ENCODE data around the gene CAAP1.
A peak's percentile ranks its signal among the peaks of the same experiment; 100 is the strongest.

CAAP1 gene

DNA sequence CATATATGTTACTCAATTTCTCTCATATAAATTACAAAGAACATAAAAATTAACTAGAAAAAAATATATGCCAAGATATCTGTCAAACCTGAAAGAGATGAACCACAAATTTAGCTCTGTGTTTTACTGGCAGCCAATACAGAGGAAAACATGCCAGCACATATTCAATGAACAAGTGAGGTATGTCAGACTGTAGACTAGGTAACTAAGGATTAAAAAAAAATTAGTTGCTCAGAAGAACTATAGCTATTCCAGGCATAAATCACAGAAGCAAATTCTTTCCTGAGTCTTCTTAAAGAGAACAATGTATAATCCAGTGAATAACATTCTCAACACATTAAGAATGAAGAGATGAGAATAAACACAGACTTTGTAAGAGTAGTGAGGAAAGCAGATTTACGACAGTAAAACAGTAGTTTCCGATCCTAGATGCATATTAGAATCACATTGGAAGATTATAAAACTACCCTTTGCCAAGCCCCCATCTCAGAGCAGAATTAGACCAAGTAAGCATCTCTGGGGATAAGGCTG, 20.6 kb upstream of the CAAP1 start:
- Histone ChIP-seq H3K36me3 (ENCODE audit: insufficient read depth) (peaks cover 4% of the 10 kb centered on the region; the same call in 1 of the 2 replicates), H3K27ac (no peak overlapping the region), H3K79me2 (ENCODE audit: insufficient read depth, low read depth) (0 out of 2 replicates have a peak, but pooled peaks cover 3% of the 10 kb centered on the region), H2AFZ (ENCODE audit: low read depth) (no peak overlapping the region), H4K20me1 (ENCODE audit: insufficient read depth) (no peaks in the 10 kb centered on the region), H3K27me3 (ENCODE audit: insufficient read depth, low read depth) (no peaks in the 10 kb centered on the region), H3K9ac (no peak overlapping the region), H3K4me1 (ENCODE audit: low read depth, poor library complexity, severe bottlenecking) (no peaks in the 10 kb centered on the region), H3K4me2 (no peak overlapping the region), H3K4me3 (IDR thresholded peaks at IDR 0.05; ENCODE audit: insufficient read depth, low read depth, low read length) (no peak overlapping the region)
- TF ChIP-seq, protein P1, sequence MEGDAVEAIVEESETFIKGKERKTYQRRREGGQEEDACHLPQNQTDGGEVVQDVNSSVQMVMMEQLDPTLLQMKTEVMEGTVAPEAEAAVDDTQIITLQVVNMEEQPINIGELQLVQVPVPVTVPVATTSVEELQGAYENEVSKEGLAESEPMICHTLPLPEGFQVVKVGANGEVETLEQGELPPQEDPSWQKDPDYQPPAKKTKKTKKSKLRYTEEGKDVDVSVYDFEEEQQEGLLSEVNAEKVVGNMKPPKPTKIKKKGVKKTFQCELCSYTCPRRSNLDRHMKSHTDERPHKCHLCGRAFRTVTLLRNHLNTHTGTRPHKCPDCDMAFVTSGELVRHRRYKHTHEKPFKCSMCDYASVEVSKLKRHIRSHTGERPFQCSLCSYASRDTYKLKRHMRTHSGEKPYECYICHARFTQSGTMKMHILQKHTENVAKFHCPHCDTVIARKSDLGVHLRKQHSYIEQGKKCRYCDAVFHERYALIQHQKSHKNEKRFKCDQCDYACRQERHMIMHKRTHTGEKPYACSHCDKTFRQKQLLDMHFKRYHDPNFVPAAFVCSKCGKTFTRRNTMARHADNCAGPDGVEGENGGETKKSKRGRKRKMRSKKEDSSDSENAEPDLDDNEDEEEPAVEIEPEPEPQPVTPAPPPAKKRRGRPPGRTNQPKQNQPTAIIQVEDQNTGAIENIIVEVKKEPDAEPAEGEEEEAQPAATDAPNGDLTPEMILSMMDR (conservative IDR thresholded peaks at IDR 0.05; ENCODE audit: low read depth, low read length) = no peak

DNA sequence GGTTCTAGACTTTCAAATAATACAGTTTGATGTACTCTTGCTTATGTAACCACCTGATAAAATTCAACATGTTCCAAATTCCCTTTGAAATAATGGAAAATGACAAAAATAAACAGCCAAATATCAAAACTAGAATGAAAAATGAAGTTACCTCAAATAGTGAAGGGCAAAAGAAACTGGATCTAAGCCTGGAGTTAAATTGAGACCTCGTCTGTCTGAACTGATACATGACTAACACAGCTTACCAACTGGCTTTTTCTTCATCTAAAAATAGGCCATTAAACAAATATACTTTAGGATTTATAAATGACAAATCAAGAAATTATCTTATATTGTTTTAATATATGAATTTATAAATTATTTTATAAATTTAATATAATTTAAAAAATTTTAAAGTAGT, 12.1 kb upstream of the CAAP1 start:
- Histone ChIP-seq H3K9ac (no peak overlapping the region), H3K36me3 (ENCODE audit: insufficient read depth) (peaks cover 4% of the 10 kb centered on the region; the same call in 1 of the 2 replicates), H3K79me2 (ENCODE audit: insufficient read depth, low read depth) (no peaks in the 10 kb centered on the region), H3K4me1 (ENCODE audit: low read depth, poor library complexity, severe bottlenecking) (peaks cover 23% of the 10 kb centered on the region), H3K4me3 (IDR thresholded peaks at IDR 0.05; ENCODE audit: insufficient read depth, low read depth, low read length) (no peak overlapping the region), H3K27ac (no peak overlapping the region), H4K20me1 (ENCODE audit: insufficient read depth) (no peaks in the 10 kb centered on the region), H2AFZ (ENCODE audit: low read depth) (no peak overlapping the region), H3K4me2 (peak overlapping the region; percentile 5; the same call in 1 of the 2 replicates), H3K27me3 (ENCODE audit: insufficient read depth, low read depth) (no peaks in the 10 kb centered on the region)
- TF ChIP-seq, protein P1 (conservative IDR thresholded peaks at IDR 0.05; ENCODE audit: low read depth, low read length) = no peak

- H4K20me1 ChIP-seq (ENCODE audit: insufficient read depth) = no peaks in the 10 kb centered on the region
- peaks cover 4% of the 10 kb centered on the region; the same call in 1 of the 2 replicates for H3K36me3 ChIP-seq (ENCODE audit: insufficient read depth)
- peaks cover 23% of the 10 kb centered on the region for H3K4me1 ChIP-seq (ENCODE audit: low read depth, poor library complexity, severe bottlenecking)
- H2AFZ ChIP-seq (ENCODE audit: low read depth) = no peak overlapping the region
- H3K79me2 ChIP-seq (ENCODE audit: insufficient read depth, low read depth) = no peaks in the 10 kb centered on the region
- H3K4me2 ChIP-seq = peak overlapping the region; percentile 5; the same call in 1 of the 2 replicates
- no peak overlapping the region for H3K9ac ChIP-seq
- H3K27me3 ChIP-seq (ENCODE audit: insufficient read depth, low read depth) = no peaks in the 10 kb centered on the region
- TF ChIP-seq, protein P1 (conservative IDR thresholded peaks at IDR 0.05; ENCODE audit: low read depth, low read length) = no peak
- H3K27ac ChIP-seq = no peak overlapping the region
- H3K4me3 ChIP-seq (IDR thresholded peaks at IDR 0.05; ENCODE audit: insufficient read depth, low read depth, low read length) = no peak overlapping the region
Observed at GRCh38 chr9:26904070-26904469, 11.5 kb upstream of the CAAP1 start.

GRCh38 chr9:26893030-26893676, 551 bp upstream of the CAAP1 start:
- Histone ChIP-seq H3K4me1 (ENCODE audit: low read depth, poor library complexity, severe bottlenecking) (peaks cover 28% of the 10 kb centered on the region), H4K20me1 (ENCODE audit: insufficient read depth) (no peaks in the 10 kb centered on the region; the same call in 1 of the 2 replicates), H3K27ac (peak overlapping the region; percentile 98), H3K79me2 (ENCODE audit: insufficient read depth, low read depth) (peaks cover 40% of the 10 kb centered on the region), H3K27me3 (ENCODE audit: insufficient read depth, low read depth) (no peaks in the 10 kb centered on the region), H3K4me3 (IDR thresholded peaks at IDR 0.05; ENCODE audit: insufficient read depth, low read depth, low read length) (no peak overlapping the region), H3K4me2 (peak overlapping the region; percentile 78), H2AFZ (ENCODE audit: low read depth) (peak overlapping the region; percentile 76), H3K36me3 (ENCODE audit: insufficient read depth) (no peaks in the 10 kb centered on the region), H3K9ac (peak overlapping the region; percentile 93)
- TF ChIP-seq, protein P1 (conservative IDR thresholded peaks at IDR 0.05; ENCODE audit: low read depth, low read length) = no peak

Measured in KMS-11 (cell line).